Tibial nerve (tissue), 4 donors: ENCODE results near the gene PFKFB4.

Experiments used
- CTCF ChIP-seq, 5 experiments: fragments of 200-600 bp in 3 of 5; fragments of 450-650 bp in 2 of 5; sonication (generic) in 3 of 5; IDR thresholded peaks; one replicate each; pipeline ENCODE4 v1.5.1; 2016 to 2019; ENCODE audit warnings: antibody characterized with exemption in 5 of 5, mild to moderate bottlenecking in 3 of 5, moderate library complexity in 2 of 5
- EP300 ChIP-seq, 2 donors: sonication (generic); formaldehyde crosslinking; IDR thresholded peaks; one replicate each; pipeline ENCODE4 v1.6.1; 2017; ENCODE audit warnings: antibody characterized with exemption in 2 of 2, mild to moderate bottlenecking in 1 of 2

DNA sequence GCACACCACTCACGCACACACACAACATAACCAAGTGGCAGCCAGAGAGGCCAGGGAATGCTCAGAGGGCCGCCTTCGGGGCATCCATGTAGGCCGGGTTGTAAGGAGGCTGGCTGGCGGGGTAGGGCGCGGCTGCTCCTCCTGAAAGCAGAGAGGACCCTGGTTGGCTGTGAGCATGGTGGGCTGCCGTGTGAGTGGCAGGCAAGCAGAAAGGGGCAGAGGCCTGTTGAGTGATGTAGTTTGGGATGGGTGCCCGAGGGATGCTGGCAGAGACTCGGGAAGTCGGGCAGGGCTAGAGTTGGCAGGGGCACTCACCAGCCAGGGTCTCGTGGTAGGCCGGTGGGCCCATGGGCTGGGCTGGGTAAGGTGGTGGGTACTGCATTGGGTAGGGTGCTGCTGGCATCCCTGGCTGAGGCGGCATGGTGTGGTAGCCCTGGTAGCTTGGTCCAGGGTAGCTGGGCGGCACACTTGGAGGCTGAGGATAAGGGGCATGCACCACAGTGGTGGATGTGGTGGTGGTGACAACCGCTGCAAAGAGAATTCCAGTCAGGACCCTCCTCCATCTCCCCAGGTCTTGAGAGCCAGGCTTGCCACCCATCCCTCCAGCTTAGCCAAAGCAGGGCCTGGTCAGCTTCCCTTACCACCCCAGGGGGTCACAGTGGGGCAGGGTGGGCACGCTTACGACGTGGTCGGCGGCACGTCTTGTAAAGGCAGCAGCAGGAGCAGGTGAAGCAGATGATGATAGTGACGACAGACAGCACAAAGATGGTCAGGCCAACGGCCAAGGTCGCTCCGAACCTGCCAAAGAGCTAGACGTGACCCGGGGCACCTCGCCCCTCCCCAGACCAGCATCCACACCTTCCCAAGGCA, 87.3 kb downstream of the PFKFB4 start:
- no peak for TF ChIP-seq CTCF (IDR thresholded peaks at IDR 0.05)
- TF ChIP-seq EP300 (IDR thresholded peaks at IDR 0.05) = no peak
